ENCODE results near the gene DENND5B.

The DENND5B gene

GRCh38 chr12:31626270-31626995, 35.5 kb upstream of the DENND5B start:
- TF ChIP-seq CTCF (IDR thresholded peaks at IDR 0.05), result no peak

GRCh38 chr12:31622038-31622437, 31.1 kb upstream of the DENND5B start:
- TF ChIP-seq CTCF (IDR thresholded peaks at IDR 0.05), result no peak

GRCh38 chr12:31620311-31620710, 29.4 kb upstream of the DENND5B start:
- no peak for TF ChIP-seq CTCF (IDR thresholded peaks at IDR 0.05)

GRCh38 chr12:31618228-31619025, 27.5 kb upstream of the DENND5B start:
- TF ChIP-seq CTCF (IDR thresholded peaks at IDR 0.05), result no peak

- no peak for TF ChIP-seq CTCF (IDR thresholded peaks at IDR 0.05)
Observed at GRCh38 chr12:31612819-31613218, 21.9 kb upstream of the DENND5B start.

- TF ChIP-seq CTCF (IDR thresholded peaks at IDR 0.05), result no peak
Observed at GRCh38 chr12:31605531-31605930, 14.6 kb upstream of the DENND5B start.

GRCh38 chr12:31603546-31604009, 12.6 kb upstream of the DENND5B start:
- TF ChIP-seq CTCF (IDR thresholded peaks at IDR 0.05), result no peak

Data from LNCAP (cell line).